C1 segment of cervical spinal cord (tissue), 14 donors: ENCODE results near the gene SLC16A8.
A peak's percentile ranks its signal among the peaks of the same experiment; 100 is the strongest.
"Not testable (repeated sequence)": the region's sequence is repeated elsewhere in the genome, so short reads cannot be mapped to it uniquely, and the experiment has no call there.

Experiments used
- DNase-seq, 14 donors: peaks; one replicate each; lab custom pipeline; 2025; lab: John Stamatoyannopoulos, UW

SLC16A8 gene

GRCh38 chr22:38051261-38051660, 32.7 kb downstream of the SLC16A8 start:
- no peak for DNase-seq

DNA sequence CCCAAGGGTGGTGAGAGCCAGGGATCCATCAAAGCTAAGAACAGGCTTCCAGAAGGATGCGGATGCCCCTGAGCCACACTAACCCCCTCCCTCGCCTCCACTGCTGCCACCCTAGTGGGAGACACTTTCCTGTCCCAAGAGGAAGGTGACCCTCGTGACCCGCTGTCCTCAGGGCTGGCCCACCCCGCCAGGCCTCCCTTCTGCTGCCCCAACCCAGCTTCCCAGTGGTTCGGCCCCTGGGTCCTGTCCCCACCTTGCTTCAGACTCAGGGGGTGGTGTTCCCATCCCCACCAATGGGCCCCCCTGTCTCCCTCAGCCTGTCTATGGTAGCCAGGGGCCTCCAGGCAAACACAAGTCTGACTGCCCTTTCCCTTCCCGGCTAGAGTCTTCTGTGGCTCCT, 33.3 kb downstream of the SLC16A8 start:
- DNase-seq: peak in 1 of 14 donors; percentile 55

DNA sequence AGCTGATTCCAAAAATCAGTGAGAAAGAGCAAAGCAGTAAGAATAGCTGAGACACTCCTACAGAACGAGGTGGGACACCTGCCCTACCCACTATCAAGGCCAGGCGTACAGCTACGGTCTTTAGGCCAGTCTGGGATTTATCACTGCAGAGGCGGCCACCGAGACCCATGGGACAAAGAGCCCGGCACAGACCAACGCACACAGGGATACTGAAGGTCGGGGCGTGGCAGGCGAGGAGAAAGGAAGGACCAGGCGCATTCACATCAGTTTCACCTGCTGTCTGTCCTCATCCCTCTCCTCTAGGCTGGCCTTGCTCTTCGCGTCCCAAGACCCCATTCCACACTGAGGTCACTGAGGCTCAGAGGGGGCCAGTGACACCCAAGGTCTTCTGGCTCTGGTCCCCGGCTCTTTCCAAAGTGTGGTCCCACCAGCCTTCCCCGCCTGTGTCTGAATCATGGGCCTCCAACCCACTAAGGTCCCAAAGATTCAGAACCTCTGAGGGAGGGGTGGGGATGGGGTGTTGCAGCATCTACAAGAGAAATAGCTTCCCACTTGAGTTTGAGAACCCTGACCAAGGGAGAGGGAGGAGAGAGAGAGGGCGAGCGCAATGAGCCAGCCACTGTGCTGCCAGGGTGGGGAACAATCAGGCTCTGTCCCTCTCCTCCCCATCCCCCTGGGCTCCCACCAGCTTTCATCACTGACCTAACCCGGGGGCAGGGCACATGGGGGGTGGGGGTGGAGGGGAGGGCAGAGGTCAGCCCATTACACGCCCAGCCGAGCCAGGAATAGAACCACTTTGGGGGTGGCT, 34.0 kb downstream of the SLC16A8 start:
- peak in 11 of 14 donors; percentile 29 to 82 (median 68) for DNase-seq

DNA sequence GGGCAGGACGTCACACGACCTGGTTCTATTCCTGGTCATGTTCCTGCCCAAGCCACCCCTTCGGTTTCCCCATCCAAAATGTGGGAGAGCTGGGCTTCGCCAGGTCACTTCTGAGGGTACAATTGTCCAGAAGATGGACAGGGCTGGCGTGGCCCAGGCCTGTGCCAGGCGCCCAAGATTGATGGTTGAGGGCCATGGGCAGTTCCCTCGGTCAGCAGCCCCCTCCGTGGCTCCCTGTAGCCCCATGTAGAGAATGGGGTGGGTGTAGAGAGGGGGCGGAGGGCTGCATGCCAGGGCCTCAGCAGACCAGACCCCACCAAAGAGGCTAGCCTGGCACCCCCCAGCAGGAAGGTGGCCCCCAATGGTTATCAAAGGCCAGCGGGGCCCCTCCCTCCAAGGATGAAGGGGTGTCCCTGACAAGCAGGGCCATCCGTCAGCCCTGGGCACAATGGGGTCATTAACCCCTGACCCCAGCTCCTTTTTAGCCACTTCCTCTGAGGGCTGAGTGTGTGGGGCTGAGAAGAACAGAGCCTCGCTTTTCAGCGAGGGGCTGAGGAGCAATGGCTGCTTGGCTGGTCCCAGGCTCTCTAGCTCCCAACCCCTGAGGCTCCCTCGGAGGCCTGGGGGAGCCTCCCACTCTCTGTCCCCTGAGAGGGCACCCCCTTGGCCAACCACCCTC, 37.8 kb downstream of the SLC16A8 start:
- no peak for DNase-seq

DNA sequence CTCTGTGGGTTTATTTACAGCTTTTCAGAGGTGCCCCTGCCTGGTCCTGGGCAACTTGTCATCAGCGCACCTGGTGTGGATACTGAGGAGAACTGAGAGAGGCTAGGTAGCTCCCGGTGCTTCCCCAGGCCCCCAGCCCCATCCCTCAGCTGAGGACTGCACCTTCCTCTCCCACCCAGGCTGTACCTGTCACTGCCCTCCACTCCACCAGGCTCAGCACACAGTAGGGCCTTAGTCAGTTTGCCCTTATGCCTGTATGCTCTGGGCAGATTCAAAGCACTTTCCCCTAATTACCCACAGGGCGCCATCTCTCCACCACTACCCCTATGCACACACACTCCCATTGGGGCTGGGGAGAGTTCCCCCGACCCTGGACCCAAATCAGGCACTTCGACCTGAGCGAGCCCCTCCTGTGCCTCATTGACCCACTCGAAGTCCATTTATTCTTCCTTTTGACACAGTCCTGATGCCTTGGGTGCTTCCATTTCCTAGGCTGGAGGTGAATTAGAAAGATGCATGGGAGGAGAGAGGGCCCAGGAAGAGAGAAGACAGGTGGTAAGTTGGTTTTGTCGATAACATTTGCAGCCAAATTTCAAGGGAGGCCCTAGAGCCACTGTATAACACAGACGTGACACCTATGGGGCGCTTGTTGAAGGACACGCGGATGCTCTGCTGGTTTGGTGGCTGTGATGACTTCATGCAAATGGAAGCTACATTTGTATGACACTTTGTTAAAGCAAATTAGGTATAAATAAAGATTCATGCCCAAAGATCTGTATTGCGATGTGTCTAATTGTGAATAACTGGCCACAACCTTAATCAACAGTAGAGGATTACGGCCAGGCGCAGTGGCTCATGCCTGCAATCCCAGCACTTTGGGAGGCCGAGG, 40.6 kb downstream of the SLC16A8 start:
- DNase-seq: no peak

DNA sequence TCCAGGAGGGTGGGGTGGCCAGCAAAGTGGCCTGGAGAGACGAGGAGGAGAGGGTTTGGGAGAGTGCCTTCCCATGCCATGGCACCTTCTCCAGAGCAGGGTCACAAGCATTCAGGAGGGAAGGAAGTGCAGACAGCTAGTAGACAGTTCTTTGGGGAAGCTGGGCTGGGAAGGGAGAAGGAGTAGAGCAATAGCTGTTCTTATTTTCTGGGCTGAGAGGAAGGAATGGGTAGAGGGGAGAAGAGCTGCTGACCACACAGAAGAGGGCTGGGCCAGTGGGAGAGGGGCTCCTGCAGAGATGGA, 41.5 kb downstream of the SLC16A8 start:
- no peak for DNase-seq

DNA sequence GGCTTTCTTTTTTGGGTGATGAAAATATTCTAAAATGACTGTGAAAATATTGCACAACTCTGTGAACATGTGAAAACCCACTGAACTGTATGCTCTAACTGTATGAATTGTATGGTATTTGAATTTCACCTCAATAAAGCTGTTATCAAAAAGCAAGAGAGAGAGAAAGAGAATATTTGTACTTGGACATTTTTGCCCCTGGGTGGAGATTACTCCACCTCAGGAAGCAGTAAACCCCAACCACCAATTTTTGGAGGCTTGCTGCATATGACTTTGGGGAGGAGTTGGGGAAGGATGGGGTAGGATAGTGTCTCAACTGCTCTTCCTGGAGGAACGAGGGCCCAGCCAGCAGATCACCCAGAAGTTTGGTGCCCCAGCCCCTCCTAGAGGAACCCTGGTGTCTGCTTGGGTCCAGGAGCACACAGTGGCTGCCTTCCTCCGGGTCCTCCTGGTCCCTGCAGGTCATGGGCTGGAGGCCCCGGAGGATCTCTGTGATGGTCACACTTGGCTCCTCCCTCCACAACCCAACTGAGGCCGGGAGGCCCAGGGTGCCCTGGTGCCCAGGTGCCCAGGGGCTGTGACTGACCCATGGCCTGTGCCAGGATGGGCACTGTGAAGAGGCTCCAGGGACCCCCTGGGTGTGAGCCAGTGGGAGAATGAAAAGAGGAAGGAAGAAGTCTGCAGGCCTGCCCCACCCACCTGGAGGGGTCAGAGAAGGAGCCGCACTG, 42.1 kb downstream of the SLC16A8 start:
- no peak for DNase-seq

GRCh38 chr22:38040953-38041759, 42.8 kb downstream of the SLC16A8 start:
- DNase-seq: peak in 1 of 14 donors; percentile 56

DNA sequence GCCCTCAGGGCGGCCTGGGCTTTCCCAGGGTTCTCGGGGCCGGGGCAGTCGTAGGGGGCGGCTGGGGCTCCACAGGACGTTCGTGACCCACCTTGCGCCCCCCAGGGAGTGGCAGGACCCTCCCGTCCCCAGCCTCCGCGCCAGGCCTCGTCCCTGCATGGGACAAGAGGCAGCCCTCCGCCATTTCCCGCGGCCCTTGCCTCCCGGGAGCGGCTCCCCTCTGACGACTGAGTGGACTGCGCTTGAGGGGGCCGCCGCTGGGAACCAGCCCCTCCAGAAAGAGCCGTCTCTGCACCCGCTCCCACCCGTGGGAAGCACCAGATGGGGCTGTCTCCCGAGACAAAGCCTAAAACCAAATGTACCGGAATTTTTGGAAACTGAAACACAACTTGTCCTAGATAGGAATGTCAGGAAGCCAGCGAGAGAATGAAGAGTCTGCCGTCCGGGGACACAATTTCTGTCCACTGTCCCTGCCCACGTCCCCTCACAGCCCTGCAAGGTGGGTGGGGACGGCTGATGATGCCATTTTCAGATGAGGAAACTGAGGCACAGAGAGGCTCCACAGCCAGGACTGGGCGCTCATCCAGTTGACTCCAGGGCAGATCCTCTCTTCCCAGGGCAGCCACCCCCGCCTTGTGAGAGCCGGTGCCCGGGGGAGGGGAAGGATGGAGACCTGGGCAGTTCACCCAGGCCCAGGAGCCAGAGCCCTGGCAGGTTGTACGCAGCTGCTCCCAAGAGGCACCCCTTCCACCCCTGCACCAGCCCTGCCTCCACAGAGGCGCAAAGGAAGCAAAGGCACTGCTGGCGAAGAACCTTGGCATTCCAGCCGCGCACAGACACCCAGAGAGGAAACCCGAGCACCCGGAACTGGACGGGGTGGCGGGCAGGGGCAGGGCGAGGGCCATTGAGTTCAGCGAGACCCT, 44.8 kb downstream of the SLC16A8 start:
- DNase-seq: no peak

- DNase-seq: peak in 11 of 14 donors; percentile 46 to 86 (median 74)
These were observed 45.6 kb downstream of the SLC16A8 start for GRCh38 chr22:38038426-38038825.

- not testable (repeated sequence) for DNase-seq
These were observed 46.4 kb downstream of the SLC16A8 start for GRCh38 chr22:38037367-38038150.

GRCh38 chr22:38036392-38037062, 47.5 kb downstream of the SLC16A8 start:
- no peak for DNase-seq

DNA sequence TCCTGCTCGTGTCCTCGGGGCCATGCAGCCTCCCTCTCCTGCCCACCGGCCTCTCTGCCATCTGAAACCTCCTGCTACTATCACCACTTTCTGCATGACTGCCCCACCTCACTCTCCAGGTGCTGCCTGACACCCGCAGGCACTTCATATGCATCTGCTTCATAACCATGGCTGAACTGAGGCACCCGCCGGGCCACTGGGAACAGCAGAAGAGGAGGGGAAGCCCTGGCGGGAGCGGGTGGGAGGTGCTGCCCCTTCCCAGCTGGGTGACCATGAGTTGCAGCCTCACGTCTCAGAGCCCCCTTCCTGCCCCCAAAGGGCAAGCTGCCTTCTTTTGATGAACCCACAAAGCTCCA, 48.5 kb downstream of the SLC16A8 start:
- DNase-seq: no peak

- DNase-seq: no peak
These were observed 49.0 kb downstream of the SLC16A8 start for GRCh38 chr22:38034884-38035529.

GRCh38 chr22:38034278-38034882, 49.6 kb downstream of the SLC16A8 start:
- DNase-seq: peak in 12 of 14 donors; percentile 64 to 89 (median 82)

- DNase-seq: peak in 12 of 14 donors; percentile 51 to 94 (median 83)
These were observed 50.3 kb downstream of the SLC16A8 start for GRCh38 chr22:38033522-38034277.
